Right renal cortex interstitium (tissue), 3 donors: Measurements from ENCODE around the gene ABCC12. TPM values are rescaled to one million over a fixed set of nuclear protein-coding genes. Genes with fewer than 3 reads are reported as not detected.
"Not testable (repeated sequence)": the region's sequence is repeated elsewhere in the genome, so short reads cannot be mapped to it uniquely, and the experiment has no call there.

ENCODE experiments used
- DNase-seq, 3 donors: peaks; one replicate each; pipeline ENCODE4 v3.0.0-alpha.2; 2013; ENCODE audit warnings: low read depth in 3 of 3, low spot score in 2 of 3
- polyA plus RNA-seq, 3 donors: library from polyadenylated mRNA; unstranded; fragments of 120-200 nt; gene quantifications; one replicate each; pipeline ENCODE4 v1.2.1, GENCODE V29; 2013; ENCODE audit not compliant: insufficient read length in 3 of 3

The ABCC12 gene
- polyA plus RNA-seq = not detected

DNA sequence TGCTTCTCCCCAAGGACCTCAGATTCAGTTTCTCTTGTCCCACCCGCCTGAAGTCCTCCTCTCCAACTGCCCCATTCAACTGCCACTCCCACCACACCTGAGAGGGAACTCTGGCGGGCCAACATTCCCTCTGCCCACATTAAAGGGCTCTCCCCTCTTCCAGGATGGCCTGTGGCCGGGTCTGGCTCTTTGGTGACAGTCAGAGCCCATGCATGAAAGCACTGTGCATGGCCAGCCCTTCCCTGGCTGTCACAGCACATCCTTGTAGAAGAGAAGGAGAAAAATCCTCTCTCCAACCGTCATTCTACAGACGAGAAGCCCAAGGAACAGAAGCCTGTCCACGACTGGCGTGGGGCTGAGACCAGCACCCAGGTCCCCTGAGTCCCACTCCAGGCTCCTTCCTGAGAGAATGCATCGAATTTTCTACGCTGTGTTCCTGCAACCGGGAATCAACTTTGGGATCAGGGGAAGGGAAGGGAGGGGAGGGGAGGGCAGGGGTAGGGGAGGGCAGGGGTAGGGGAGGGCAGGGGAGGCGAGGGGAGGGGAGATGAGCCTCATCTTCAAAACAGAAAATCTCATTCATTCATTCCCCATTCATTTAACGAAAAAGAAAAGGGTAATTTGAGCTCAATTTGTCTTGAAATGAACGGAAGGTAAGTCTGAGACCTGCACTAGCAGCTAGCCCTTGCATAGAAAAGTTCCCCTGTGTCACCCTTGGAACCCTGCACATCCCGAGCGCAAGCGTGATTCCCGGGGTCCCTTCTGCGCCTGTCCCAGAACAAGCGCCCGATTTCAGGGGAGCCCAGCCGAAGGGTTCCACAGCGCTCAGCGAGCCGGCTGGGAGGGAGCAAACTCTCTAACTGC, at the start of gene ABCC12:
Gene ABCC12 (minus strand): TSS at position 68 of the 864 bp plus-strand sequence. CDS start 9,569 bp downstream, outside the sequence.
- DNase-seq = no peak

DNA sequence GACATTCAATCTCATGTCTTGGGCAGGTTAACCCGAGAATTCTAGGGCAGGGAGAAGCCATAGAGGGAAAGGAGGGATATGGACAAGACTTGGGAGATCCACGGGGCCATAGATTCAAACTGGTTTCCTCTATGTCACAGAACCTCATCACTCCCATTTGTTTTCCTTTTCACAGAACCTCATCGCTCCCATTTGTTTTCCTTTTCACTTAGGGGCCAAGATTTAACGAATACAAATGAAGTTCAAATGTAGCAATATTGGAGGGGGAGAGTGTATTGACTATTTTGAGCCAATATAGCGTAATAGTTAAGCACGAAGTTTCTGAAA, 49.0 kb upstream of the ABCC12 start:
- DNase-seq = no peak

DNA sequence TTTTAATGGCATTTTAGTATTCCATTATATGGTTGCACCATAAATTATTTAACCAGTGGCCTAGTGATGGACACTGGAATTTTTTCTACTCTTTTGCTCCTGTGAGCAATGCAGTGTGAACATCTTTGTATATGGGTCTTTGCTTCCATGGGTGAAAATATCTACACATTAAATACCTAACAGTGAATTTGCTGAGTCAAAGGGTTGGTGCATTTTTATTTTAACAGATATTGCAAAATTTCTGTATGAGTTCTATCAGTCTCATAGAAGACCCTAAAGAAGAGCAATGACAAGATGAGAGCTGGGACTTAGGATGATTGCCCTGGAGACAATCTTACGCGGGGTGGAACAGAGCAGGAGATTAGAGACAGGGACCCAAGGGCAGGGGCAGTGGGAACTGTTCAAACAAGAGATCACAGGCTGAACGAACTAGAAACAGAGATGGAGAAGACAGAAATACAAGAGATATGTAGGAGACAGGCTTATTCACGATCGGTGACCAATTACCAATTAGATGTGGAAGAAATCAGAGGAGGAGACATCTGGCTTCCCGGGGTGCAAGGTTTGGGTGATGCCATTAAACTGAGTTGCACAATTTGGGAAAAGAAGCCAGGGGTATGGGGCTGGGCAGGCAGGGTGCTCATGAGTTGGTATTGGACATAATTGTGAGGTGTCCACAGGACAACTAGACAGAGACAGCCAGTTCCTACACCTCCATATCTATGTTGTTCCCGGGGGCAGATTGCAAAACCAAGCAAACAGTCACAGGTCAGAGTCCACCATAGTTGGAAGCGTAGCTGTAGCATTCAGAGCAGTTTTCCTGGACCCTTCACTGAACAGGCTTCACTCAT, 48.4 kb upstream of the ABCC12 start:
- DNase-seq = no peak

DNA sequence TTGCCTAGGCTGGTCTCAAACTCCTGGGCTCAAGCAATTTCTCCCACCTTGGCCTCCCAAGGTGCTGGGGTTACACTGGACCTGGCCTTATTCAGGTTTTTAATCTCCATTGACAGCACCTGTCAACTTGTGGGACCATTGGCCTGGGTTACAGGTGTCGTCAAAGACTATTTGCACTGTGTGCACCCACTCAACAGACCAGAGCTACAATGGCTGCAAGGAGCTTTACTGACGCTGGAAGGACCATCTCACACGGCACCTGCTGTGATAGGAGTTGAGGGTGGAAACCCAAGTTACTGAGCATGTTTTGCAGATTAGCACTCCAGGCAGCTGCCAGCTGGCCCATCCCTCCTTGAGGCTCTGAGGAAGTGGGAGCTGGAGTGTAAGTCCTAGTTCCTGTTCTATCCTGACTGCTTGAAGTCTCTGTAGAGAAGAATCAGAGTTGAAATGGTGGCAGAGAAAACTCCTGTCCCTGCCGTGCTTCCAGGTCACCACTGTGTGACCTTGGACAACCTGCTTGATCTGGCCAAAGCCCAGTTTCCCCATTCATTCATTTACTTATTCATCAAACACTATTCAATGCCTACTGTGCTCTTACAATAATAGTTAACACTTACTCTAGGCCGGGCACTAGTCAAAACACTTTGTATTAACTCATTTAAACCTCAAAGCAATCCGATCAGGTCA, 45.9 kb upstream of the ABCC12 start:
- no peak for DNase-seq

DNA sequence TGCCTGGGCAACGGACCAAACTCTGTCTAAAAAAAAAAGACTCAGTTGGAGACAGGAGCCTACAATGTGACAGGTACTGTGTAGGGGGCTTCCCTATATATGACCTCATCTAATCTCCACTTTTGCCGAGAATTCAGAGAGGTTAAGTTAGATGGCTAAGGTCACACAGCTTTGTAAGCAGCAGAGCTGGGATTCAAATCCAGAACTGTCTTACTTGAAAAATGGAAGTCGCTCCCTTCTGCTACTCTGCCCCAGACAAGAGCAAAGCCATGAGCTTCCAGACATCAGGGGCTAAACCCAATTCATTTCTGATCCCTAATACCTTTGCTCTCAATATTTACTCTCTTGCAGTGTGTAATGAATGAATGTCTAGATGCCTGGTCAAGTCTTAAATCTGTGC, 41.5 kb upstream of the ABCC12 start:
- DNase-seq = no peak

DNA sequence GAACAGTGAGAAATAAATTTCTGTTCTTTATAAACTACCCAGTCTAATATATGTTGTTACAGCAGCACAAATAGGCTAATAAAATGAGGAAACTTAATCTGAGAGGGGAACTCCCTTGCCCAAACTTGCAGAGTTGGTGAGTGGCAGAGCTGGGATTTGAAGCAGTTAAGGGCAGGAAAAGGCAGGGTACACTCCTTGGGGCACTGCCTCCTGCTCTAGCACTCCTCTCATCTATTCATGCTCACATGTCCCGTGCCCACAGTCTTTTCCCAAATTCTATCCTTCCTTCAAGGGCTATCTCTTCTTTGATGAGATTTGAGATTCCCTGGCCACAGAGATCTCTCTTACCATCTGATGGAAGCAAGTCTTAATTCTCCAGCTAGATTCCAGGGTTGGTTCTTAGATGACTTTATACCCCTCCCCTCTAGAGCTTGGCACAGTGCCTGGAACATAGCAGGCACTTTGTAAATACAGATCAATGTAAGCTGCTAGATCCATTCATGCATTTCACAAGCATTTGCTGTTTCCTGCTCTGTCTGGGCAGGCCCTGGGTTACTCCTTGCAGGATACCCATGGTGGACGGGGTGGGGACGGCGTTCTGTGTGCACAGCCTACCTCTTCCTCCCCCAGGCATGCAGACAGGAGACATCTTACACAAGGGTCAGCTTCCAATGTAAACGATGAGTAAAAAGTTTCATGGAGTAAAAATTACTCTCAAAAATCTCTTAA, 39.2 kb upstream of the ABCC12 start:
- DNase-seq = peak; percentile 2 to 17 (median 3)

DNA sequence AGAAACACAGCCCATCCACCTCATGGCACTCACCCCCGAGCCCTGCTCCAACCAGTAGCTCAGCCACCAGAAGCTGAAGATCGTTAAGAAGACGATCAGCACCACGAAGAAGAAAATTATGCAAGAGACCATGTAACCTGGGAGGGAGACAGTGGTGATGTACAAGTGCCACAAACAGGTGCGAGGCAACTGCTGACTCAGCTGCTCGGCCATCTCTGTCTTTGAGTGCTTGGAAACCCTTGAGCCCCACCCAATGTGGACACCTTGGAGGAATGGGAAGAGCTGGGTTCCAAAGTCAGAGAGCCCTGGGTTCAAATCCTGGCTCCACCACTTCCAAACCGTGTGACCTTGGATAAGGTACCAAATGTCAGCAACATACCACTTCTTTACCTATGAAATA, 38.1 kb upstream of the ABCC12 start:
- no peak for DNase-seq

GRCh38 chr16:48188449-48189102, 32.8 kb upstream of the ABCC12 start:
- DNase-seq = no peak

GRCh38 chr16:48187779-48188178, 32.0 kb upstream of the ABCC12 start:
- no peak for DNase-seq

- DNase-seq = no peak
Observed at GRCh38 chr16:48184681-48185080, 28.9 kb upstream of the ABCC12 start.

GRCh38 chr16:48182979-48183537, 27.3 kb upstream of the ABCC12 start:
- DNase-seq = no peak

- not testable (repeated sequence) for DNase-seq
Observed at GRCh38 chr16:48181746-48182520, 26.1 kb upstream of the ABCC12 start.

DNA sequence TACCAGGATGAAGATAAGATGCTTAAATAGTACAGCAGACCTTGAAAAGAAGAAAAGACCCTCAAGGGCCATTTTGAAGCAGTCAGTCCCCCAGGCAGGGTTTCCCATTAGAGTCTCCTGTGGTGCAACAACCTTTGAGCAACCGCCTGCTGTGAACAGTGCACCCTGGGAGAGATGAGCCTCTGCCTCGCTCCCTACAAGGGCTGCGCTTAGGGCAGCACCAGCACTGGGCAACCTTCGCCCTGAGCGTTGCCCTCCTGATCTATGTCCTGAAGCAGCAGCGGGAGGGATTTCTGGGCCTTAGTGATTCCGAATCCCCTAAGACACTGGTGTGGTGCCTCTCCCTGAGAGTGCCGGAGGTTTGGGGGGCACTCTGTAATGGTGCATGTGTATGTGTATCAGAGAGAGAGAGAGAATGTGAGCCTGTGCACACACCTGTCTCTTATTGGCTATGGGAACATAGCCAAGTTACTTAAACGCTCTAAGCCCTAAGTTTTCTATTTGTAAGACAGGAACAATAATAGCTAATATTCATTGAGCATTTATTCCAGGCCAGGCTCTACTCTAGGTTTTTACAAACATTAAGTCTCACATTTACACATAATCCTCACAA, 25.2 kb upstream of the ABCC12 start:
- DNase-seq = no peak

DNA sequence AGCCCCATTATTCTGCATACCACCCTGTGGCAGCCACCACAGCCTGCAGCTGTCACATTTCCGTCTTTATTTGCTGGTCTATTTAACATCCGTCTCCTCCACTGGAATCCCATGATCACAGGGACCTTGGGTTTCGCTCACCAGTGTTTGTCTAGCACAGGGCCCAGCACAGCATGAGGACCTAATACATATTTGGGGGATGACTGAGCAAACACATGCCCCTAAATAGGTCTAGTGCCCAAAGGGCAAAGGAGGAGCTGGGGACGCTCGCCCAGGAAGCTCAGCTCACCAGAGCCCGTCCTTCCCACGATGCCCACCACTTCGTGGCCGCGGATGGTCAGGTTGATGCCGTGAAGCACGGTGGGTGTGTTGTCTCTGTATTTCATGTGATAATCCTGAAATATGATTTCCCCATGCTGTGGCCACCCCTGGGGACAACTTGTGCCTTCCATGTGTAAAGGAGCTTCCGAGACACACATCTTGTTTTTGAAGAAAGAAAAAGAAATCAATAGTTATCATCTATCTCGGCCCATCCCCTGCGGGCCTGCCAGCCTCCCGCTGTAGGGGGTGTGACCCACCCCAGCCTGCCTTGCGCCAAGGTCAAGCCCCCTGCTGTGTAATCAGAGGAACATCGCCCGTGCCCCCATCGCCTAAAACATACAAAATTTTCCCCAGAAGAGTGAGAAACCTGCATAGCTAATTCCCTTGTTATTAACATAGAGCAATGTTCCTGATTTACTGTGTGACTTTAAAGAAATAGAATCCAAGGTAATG, 21.0 kb upstream of the ABCC12 start:
- no peak for DNase-seq

DNA sequence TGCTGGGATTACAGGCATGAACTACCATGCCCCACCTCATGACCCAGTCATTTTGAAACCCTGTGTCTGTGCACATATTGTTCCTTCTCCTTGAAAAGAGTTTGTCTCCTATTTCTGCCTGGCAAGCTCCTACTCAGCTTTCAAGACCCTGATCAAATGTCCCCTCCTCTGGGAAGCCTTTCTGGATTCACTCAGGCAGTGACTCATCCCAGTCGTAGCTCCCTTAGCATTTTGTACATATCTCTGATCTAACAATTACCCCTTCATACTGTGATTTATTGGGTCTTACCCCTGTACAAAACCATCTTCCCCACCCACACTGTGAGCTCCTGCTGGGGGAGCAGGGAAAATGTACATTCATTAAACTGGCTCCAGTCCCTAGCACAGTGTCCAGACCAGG, 18.1 kb upstream of the ABCC12 start:
- DNase-seq = no peak

- no peak for DNase-seq
Observed at GRCh38 chr16:48172682-48173081, 16.9 kb upstream of the ABCC12 start.

GRCh38 chr16:48169896-48170295, 14.1 kb upstream of the ABCC12 start:
- no peak for DNase-seq

DNA sequence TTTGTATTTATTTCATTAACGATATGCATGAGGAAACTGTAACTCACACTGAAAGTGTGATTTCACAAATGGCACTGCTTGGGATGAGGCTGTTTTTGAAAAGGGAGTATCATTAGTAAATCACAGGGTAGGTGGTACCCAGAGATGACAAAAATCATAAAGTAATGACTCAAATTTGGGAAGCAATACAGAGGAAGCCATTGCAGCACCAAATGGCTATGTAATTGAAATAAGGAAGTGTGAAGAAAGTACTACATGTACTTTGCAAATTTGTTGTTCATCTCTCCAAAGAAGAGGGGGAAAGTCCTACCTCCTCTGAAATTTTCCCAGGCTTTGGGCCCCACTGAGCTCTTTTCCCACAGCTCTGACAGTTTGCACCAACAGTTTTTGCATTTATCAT, 12.3 kb upstream of the ABCC12 start:
- no peak for DNase-seq
